NCI-H345 treated with DMSO at 0.1 percent for 48 hours (cell line): Measurements from ENCODE around the gene ADAMTSL5.
"Not testable (repeated sequence)": the region's sequence is repeated elsewhere in the genome, so short reads cannot be mapped to it uniquely, and the experiment has no call there.

Experiments
- DNase-seq: peaks from one replicate; lab custom pipeline; 2025; ENCODE audit not compliant: unreplicated experiment; lab: John Stamatoyannopoulos, UW

ADAMTSL5 gene

GRCh38 chr19:1530856-1531255 is 18.0 kb upstream of the ADAMTSL5 start:
- not testable (repeated sequence) for DNase-seq

DNA sequence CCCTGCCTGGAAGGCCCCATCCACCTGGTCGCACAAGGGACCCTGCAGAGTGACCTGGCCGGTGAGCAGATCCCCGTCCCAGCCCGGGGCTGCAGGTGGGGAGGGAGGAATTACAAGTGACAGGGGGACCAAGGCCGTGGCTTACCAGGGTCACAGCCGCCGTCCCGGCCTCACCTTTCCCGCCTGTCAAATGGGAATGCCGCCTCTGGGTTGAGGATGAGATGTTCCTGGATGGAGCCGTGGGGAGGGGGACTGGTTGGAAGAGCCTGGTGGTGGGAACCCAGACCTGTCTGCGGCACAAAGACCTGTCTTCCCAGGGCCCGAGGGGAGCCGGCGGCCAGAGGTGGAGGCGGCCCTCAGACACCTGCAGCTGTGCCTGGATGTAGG is 16.6 kb upstream of the ADAMTSL5 start:
- DNase-seq = no peak

GRCh38 chr19:1528596-1529429 is 16.0 kb upstream of the ADAMTSL5 start:
- no peak for DNase-seq

DNA sequence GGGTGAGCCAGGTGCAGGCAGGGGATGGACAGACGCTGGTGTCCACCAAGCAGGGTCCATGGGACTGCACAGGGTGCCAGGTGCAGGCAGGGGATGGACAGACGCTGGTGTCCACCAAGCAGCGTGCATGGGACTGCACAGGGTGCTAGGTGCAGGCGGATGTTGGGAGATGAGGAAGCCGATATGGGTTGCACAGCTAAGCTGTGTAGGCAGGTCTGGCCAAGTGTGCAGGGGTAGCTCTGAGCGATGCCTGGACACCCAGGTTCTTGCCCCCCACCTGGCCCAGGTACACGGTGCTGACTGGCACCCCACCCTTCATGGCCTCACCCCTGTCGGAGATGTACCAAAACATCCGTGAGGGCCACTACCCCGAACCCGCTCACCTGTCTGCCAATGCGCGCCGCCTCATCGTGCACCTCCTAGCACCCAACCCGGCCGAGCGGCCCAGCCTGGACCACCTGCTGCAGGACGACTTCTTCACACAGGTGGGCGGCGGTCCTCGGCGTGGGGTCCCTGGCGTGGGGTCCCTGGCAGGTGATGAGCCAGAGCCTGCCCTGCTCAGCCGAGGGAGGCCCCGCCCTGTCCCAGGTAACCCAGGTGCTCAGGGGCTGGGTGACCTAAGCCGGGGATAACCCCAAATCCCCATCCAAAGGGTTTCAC is 15.0 kb upstream of the ADAMTSL5 start:
- no peak for DNase-seq

- no peak for DNase-seq
Observed at GRCh38 chr19:1526979-1527649, 14.3 kb upstream of the ADAMTSL5 start.

DNA sequence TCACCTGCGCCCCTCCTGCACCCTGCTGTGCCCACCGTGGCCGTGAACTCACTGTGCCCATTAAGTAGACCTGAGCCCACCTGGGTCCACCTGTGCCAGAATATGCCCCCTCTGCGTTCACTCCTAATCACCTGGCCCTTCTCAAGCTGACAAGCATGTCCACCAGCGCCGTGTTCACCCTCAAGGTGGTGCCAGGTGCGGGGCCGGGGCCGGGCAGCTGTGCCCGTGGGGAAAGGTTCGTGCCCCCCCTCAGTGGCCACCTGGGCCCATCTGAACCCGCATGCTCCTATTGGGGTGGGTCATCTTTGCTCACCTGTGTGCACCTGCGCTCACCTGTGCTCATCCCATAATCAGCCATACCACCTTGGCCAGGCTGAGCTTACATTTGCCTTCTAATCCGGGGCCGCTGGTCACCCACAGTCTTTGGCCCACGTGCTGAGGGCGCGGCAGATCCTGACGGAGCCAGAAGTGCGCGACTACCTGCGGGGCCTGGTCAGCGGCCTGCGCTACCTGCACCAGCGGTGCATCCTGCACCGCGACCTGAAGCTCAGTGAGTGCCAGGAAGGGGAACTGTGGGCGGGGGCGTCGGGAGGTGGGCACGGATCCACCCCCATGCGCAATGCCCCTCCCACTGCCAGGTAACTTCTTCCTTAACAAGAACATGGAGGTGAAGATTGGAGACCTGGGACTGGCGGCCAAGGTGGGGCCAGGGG is 13.4 kb upstream of the ADAMTSL5 start:
- no peak for DNase-seq

GRCh38 chr19:1525343-1525742 is 12.5 kb upstream of the ADAMTSL5 start:
- DNase-seq = no peak

DNA sequence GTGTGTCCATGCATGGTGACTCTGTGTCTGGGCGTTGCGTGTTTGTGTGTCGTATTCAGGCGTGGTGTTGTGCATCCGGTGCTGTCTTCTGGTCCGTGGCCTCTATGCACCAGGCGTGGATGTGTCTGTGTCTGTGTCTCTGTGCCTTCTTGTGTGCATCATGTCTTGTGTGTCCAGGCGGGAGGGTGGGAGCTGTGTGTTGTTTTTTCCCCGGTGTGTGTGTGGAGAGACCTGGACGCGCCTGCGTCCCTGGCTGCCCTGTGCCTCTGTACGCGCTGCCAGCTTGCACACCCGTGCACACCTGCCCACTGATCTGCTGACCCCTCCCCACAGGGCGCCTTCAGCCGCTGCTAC is 12.1 kb upstream of the ADAMTSL5 start:
- no peak for DNase-seq

- DNase-seq = no peak
Observed at GRCh38 chr19:1524287-1524971, 11.6 kb upstream of the ADAMTSL5 start.

- DNase-seq = no peak
Observed at GRCh38 chr19:1523412-1524286, 10.8 kb upstream of the ADAMTSL5 start, which contains the start of gene PLK5. PLK5 (plus strand) TSS chr19:1524077; CDS start chr19:1526997, 2,920 bp downstream.

DNA sequence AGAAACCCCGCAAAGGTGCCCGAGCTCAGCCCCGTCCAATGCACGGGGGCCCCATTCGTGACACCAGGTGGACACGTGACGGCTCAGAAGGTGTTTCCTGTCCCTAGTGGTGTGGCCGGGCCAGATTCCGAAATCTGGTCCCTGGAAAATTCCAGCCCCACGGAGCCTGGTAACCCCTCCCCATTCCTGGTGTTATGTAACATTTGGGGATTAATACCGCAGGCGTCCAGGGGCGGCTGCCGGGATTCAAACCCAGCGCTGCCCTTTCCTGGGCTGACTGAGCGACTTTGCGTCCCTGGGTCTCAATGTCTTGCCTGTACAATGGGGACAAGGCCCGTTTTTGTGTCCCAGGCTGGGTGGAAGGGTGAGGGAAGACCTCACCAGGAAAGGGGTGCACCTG is 10.0 kb upstream of the ADAMTSL5 start:
- DNase-seq = no peak

- no peak for DNase-seq
Observed at GRCh38 chr19:1522061-1522460, 9.2 kb upstream of the ADAMTSL5 start.

GRCh38 chr19:1521636-1522035 is 8.8 kb upstream of the ADAMTSL5 start:
- DNase-seq = no peak

DNA sequence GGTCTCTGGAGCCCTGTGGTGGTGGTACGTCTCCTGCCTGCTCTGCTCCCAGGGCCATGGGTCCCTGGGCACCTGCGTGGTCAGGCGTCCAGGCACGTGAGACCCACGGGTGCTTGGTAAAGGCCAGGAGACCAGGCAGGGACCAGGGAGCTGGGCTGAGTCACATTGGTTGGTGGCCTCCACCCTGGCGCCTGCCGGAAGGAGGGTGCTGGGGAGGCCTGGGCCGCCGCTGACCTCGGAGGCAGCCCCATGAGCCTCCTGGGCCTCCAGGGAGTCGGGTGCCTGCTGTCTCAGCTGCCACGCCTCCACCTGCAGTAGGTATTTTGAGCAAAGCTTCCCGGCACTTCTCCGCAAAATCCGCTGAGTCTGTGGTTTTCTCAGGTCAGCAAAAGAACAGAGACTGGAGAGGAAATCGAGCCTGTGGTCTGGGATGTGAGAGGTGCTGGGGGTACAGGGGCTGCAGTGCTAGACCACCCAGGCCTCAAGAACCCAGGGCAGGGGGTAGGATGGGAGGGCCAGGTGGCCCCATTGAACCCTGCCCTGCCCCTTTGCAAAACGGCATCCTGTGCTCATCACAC is 7.5 kb upstream of the ADAMTSL5 start:
- DNase-seq = no peak

GRCh38 chr19:1519802-1520201 is 7.0 kb upstream of the ADAMTSL5 start:
- DNase-seq = not testable (repeated sequence)

GRCh38 chr19:1518471-1518870 is 5.7 kb upstream of the ADAMTSL5 start:
- no peak for DNase-seq

GRCh38 chr19:1516395-1516753 is 3.6 kb upstream of the ADAMTSL5 start:
- DNase-seq = no peak

DNA sequence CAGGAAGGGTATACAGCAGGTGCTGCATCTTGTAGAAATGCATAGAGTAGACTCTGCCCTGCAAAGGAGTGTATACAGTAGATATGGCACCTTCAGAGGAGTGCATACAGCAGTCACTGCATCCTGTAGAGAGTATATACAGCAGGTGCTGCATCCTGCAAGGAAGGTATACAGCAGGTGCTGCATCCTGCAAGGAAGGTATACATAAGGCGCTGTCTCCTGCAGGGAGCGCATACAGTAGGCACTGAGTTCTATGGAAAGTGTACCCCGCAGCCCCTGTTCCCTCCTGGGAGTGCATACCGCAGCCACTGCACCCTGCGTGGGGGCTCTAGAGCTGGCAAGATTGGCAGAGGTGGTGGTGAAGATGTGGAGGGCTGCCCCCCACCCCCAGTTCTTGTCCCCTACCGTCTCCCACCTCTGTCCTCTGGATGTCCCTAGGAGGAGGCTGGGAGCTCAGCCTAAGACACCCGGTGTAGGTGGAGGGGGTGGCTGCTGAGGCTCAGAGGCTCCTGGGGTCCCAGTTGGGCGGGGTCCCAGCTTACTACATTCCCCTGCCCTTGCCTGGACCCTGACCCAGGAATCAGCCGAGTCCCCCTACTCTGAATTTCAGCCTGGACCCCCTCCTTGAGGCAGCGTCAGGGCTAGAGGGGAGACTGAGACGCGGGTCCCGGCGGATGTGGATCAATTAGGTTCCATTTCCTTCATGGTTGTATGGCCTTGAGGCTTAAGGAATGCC is 2.3 kb upstream of the ADAMTSL5 start:
- DNase-seq = no peak

DNA sequence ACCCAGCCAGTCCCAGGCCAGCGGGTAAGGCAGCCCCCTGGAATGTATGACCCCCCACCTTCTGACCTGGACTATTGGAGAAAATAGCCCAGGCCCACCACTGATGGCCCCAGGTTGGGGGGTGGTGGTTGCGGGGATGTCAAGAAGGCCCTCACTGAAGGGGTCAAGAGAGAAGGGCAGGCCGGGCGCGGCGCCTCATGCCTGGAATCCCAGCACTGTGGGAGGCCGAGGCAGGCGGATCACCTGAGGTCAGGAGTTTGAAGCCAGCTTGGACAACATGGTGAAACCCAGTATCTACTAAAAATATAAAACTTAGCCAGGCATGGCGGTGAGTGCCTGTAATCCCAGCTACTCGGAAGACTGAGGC is 1.5 kb upstream of the ADAMTSL5 start:
- DNase-seq = no peak
